ENCODE data around the gene KMT5B. TPM values are rescaled to one million over a fixed set of nuclear protein-coding genes. Genes with fewer than 3 reads are reported as not detected.
A peak's percentile ranks its signal among the peaks of the same experiment; 100 is the strongest.

Gene KMT5B
- total and polyA plus RNA-seq, 2 donors from 2014 or later: 15.8 to 54.2 TPM

DNA sequence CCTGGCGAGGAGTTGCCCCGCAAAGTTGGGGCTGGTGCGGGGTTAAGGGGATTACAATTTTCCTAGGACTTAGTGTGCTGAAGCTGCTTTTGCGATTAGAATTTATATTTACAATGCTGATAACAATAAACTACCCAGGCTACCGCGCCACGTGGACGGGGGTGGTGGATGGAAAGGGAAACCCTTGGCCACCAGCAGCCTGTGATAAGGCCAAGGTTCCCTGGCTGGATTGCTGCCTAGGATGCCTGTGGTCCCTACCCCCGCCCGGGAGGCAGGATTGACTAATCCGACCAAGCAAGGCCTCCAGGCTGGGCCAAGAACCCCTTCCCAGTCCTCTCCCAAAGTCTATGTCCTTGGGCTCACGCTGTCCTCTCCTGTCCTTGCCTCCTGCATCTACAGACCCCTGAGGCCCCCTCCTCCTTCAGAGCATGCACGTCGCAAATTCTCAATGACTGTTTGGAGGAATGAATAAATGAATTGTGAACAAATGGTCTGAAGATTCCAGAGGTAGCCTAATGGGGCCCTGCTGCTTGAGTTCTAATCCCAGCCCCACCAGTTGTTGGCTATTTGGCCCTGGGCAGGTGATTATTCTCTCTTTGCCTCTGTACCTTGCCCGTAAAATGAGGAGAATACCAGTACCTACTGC, 84.3 kb downstream of the KMT5B start:
- Histone ChIP-seq H3K27ac (ENCODE audit: low read depth in 2 of 2, low read length in 2 of 2) (peak overlapping the region; percentile 59 to 63), H3K4me3 (ENCODE audit: low read length in 3 of 3) (peak overlapping the region; percentile 11 to 56 (median 48)), H3K9ac (ENCODE audit: low read length in 3 of 3) (peak overlapping the region in 2 of 3 donors; percentile 50 to 51), H3K36me3 (ENCODE audit: control insufficient read depth in 2 of 3, insufficient read depth in 3 of 3, low read length in 3 of 3) (no peaks in the 10 kb centered on the region), H3K9me3 (ENCODE audit: control insufficient read depth in 2 of 3, insufficient read depth in 1 of 3, low read length in 3 of 3) (no peaks in the 10 kb centered on the region), H3K27me3 (ENCODE audit: control insufficient read depth, insufficient read depth, low read length) (no peaks in the 10 kb centered on the region), H3K4me1 (ENCODE audit: control insufficient read depth in 2 of 3, insufficient read depth in 2 of 3, low read depth in 1 of 3, low read length in 3 of 3) (peaks cover 0 to 12% (median 6%) of the 10 kb centered on the region in 3 donors)
- TF ChIP-seq, protein P1, sequence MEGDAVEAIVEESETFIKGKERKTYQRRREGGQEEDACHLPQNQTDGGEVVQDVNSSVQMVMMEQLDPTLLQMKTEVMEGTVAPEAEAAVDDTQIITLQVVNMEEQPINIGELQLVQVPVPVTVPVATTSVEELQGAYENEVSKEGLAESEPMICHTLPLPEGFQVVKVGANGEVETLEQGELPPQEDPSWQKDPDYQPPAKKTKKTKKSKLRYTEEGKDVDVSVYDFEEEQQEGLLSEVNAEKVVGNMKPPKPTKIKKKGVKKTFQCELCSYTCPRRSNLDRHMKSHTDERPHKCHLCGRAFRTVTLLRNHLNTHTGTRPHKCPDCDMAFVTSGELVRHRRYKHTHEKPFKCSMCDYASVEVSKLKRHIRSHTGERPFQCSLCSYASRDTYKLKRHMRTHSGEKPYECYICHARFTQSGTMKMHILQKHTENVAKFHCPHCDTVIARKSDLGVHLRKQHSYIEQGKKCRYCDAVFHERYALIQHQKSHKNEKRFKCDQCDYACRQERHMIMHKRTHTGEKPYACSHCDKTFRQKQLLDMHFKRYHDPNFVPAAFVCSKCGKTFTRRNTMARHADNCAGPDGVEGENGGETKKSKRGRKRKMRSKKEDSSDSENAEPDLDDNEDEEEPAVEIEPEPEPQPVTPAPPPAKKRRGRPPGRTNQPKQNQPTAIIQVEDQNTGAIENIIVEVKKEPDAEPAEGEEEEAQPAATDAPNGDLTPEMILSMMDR (IDR thresholded peaks at IDR 0.05; ENCODE audit: borderline replicate concordance, extremely low read depth, insufficient read depth): no peak
- peak in 4 of 5 donors; percentile 52 to 83 (median 66) for DNase-seq
- intact Hi-C loops (cut with DNase I): no loop called here
- FAIRE-seq: no peak

DNA sequence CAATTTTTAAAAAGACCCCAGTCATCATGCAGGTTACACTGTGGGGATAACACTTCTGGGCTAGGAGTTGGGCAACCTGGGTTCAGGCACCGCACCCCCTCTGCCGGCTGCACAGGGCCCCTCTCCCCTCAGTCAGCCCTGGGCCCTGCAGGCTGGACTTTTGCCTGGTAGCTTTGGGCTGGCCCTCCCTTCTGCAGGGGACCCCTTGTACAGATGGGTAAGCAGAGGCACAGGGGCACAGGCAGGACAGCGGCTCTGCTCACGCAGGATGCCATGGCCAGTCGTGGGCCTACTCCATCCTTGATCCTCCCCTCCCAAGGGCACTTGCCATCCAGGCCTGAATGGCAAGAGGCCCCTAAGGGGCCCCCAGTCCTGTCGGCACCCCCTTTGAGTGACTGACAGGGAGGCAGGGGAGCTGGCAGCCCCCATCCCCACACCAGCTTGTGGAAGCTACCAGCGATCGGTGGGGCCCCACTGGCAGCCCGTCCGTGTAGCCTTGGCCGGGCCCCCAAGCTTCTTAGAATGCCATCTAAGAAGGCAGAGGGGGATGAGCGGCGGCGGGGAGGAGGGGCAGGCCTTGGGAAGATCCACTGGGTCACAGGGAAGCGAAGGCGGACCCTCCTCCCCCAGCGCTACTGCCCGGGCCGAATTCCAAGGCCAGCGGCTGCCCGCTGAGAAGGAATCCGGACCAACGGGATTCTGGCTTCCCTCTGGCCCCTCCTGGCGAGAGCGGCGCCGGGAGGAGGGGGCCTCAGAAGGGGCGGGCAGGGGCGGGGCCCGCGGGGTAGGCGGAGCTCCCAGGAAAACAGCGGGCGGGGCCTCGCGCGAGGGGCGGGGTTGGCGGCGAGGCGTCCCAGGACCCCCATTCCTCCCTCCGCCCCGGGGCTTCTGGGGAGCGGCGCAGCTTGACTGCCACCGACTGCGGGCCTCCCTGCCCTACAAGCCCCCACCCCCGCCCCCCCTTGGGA, 85.1 kb downstream of the KMT5B start:
- Histone ChIP-seq H3K36me3 (ENCODE audit: control insufficient read depth in 2 of 3, insufficient read depth in 3 of 3, low read length in 3 of 3) (no peaks in the 10 kb centered on the region), H3K9me3 (ENCODE audit: control insufficient read depth in 2 of 3, insufficient read depth in 1 of 3, low read length in 3 of 3) (no peaks in the 10 kb centered on the region), H3K27me3 (ENCODE audit: control insufficient read depth, insufficient read depth, low read length) (no peaks in the 10 kb centered on the region), H3K9ac (ENCODE audit: low read length in 3 of 3) (peak overlapping the region in 1 of 3 donors; percentile 51), H3K27ac (ENCODE audit: low read depth in 2 of 2, low read length in 2 of 2) (peak overlapping the region; percentile 63 to 70), H3K4me1 (ENCODE audit: control insufficient read depth in 2 of 3, insufficient read depth in 2 of 3, low read depth in 1 of 3, low read length in 3 of 3) (peaks cover 0 to 12% (median 6%) of the 10 kb centered on the region in 3 donors), H3K4me3 (ENCODE audit: low read length in 3 of 3) (peak overlapping the region in 1 of 3 donors; percentile 48)
- DNase-seq (peak; percentile 90 to 96 (median 93)), FAIRE-seq (no peak)
- intact Hi-C loops (cut with DNase I): no loop called here
- TF ChIP-seq, protein P1 (IDR thresholded peaks at IDR 0.05; ENCODE audit: borderline replicate concordance, extremely low read depth, insufficient read depth): no peak

DNA sequence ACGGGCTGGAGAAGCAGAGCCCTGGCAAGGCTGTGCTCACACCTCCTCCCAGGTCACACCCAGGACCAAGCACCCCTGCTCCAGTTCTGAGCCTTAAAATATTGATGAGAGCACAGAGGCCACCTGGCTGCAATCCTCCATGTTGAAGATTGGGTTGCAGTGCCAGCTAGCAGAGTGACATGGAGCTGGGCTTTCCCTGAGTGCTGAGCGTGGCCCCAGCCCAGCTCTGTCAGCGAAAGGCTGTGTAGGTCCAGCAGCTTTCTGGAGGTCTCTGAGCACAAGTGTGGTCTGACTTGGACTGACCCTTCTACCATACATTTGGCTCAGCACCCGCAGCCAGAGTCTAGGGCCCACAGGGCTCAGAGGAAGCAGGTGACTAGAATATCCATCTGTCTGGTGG, 87.9 kb downstream of the KMT5B start:
- intact Hi-C loops (cut with DNase I): no loop called here
- no peak for FAIRE-seq

More for the DNA sequence above, 87.9 kb downstream of the KMT5B start:
- no peak overlapping the region for H3K27ac ChIP-seq (ENCODE audit: low read depth in 2 of 2, low read length in 2 of 2)
- peaks cover 0 to 12% (median 11%) of the 10 kb centered on the region in 3 donors for H3K4me1 ChIP-seq (ENCODE audit: control insufficient read depth in 2 of 3, insufficient read depth in 2 of 3, low read depth in 1 of 3, low read length in 3 of 3)
- H3K36me3 ChIP-seq (ENCODE audit: control insufficient read depth in 2 of 3, insufficient read depth in 3 of 3, low read length in 3 of 3): no peaks in the 10 kb centered on the region
- no peaks in the 10 kb centered on the region for H3K27me3 ChIP-seq (ENCODE audit: control insufficient read depth, insufficient read depth, low read length)
- TF ChIP-seq, protein P1 (IDR thresholded peaks at IDR 0.05; ENCODE audit: borderline replicate concordance, extremely low read depth, insufficient read depth): no peak
- no peak overlapping the region for H3K4me3 ChIP-seq (ENCODE audit: low read length in 3 of 3)
- no peak for DNase-seq
- no peak overlapping the region for H3K9ac ChIP-seq (ENCODE audit: low read length in 3 of 3)
- no peaks in the 10 kb centered on the region for H3K9me3 ChIP-seq (ENCODE audit: control insufficient read depth in 2 of 3, insufficient read depth in 1 of 3, low read length in 3 of 3)
